Tibial nerve (tissue), 3 donors: ENCODE measurements around the gene RAPGEF2.

ENCODE experiments used
- CTCF ChIP-seq, 5 experiments: fragments of 200-600 bp in 3 of 5; fragments of 450-650 bp in 2 of 5; sonication (generic) in 3 of 5; IDR thresholded peaks; one replicate each; pipeline ENCODE4 v1.5.1; 2016 to 2019; ENCODE audit warnings: antibody characterized with exemption in 5 of 5, mild to moderate bottlenecking in 3 of 5, moderate library complexity in 2 of 5
- POLR2A ChIP-seq, 2 donors: fragments of 450-650 bp; IDR thresholded peaks; one replicate each; pipeline ENCODE4 v1.6.1; 2017; ENCODE audit warnings: antibody characterized with exemption in 2 of 2, mild to moderate bottlenecking in 2 of 2, moderate library complexity in 2 of 2

- TF ChIP-seq CTCF (IDR thresholded peaks at IDR 0.05) (no peak), POLR2A (IDR thresholded peaks at IDR 0.05) (no peak)
Observed at GRCh38 chr4:159224408-159224807, 121.5 kb downstream of the RAPGEF2 start.
